GM19372 (cell line): Measurements from ENCODE around the gene LIN7A.
A peak's percentile ranks its signal among the peaks of the same experiment; 100 is the strongest.

Experiments used
- ATAC-seq: cut with Tn5 transposase; IDR thresholded peaks from one replicate; pipeline ENCODE4 v1.9.1; 2021; ENCODE audit warnings: mild to moderate bottlenecking, low read depth, moderate library complexity; ENCODE audit not compliant: unreplicated experiment

The LIN7A gene

GRCh38 chr12:80769553-80770140 is 168.1 kb downstream of the LIN7A start:
- ATAC-seq, result no peak

- ATAC-seq, result peak; percentile 82
Measured at GRCh38 chr12:80766897-80767296, 170.8 kb downstream of the LIN7A start.

- no peak for ATAC-seq
Measured at GRCh38 chr12:80766210-80766609, 171.5 kb downstream of the LIN7A start.

- peak; percentile 34 for ATAC-seq
Measured at GRCh38 chr12:80763874-80764273, 173.9 kb downstream of the LIN7A start.

GRCh38 chr12:80761838-80762237 is 175.9 kb downstream of the LIN7A start:
- ATAC-seq, result no peak

GRCh38 chr12:80756875-80757274 is 180.9 kb downstream of the LIN7A start:
- no peak for ATAC-seq

- no peak for ATAC-seq
Measured at GRCh38 chr12:80754274-80754673, 183.5 kb downstream of the LIN7A start.

GRCh38 chr12:80752464-80752863 is 185.3 kb downstream of the LIN7A start:
- no peak for ATAC-seq

GRCh38 chr12:80749456-80749855 is 188.3 kb downstream of the LIN7A start:
- no peak for ATAC-seq

- no peak for ATAC-seq
Measured at GRCh38 chr12:80747800-80748199, 189.9 kb downstream of the LIN7A start.

- no peak for ATAC-seq
Measured at GRCh38 chr12:80745851-80746505, 191.8 kb downstream of the LIN7A start.
